IPS-15b (cell line): ENCODE results near the gene FBXO31.

Experiments
- H3K27me3 ChIP-seq: one replicate; pipeline ENCODE4 v1.6.1; 2013; ENCODE audit warnings: low read length; ENCODE audit not compliant: control insufficient read depth, insufficient read depth
- H3K36me3 ChIP-seq: one replicate; pipeline ENCODE4 v1.6.1; 2013; ENCODE audit warnings: low read length; ENCODE audit not compliant: control insufficient read depth, insufficient read depth
- H3K4me1 ChIP-seq: one replicate; pipeline ENCODE4 v1.6.1; 2013; ENCODE audit warnings: mild to moderate bottlenecking, low read length; ENCODE audit not compliant: control insufficient read depth, insufficient read depth
- H3K4me3 ChIP-seq: one replicate; pipeline ENCODE4 v1.5.1; 2013; ENCODE audit warnings: low read depth, low read length
- H3K9ac ChIP-seq: one replicate; pipeline ENCODE4 v1.6.1; 2013; ENCODE audit warnings: low read depth, mild to moderate bottlenecking, low read length
- H3K9me3 ChIP-seq: one replicate; pipeline ENCODE4 v1.6.1; 2013; ENCODE audit warnings: mild to moderate bottlenecking, low read length; ENCODE audit not compliant: control insufficient read depth, insufficient read depth

The FBXO31 gene

DNA sequence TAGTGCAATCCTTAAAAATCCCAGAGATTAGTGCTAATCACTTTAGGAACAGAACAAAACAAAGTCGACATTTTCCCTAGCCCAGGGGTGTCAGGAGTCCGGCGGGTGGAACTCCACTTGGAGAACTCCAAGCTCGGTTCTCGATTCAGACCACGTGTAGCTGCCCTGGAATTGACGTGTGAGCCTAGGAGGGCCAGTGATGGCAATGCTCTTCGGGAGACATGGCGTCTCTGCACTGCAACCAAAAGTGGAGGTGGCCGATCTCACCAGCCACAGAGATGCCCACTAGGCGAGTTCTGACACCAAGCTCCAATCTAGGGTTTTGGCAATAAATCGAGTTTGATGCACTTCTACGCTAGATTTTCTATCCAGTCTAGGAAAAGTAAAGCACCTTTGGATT lies 26.2 kb upstream of the FBXO31 start:
- H3K9ac ChIP-seq: no peak overlapping the region
- peaks cover 36% of the 10 kb centered on the region for H3K36me3 ChIP-seq
- no peak overlapping the region for H3K4me3 ChIP-seq

DNA sequence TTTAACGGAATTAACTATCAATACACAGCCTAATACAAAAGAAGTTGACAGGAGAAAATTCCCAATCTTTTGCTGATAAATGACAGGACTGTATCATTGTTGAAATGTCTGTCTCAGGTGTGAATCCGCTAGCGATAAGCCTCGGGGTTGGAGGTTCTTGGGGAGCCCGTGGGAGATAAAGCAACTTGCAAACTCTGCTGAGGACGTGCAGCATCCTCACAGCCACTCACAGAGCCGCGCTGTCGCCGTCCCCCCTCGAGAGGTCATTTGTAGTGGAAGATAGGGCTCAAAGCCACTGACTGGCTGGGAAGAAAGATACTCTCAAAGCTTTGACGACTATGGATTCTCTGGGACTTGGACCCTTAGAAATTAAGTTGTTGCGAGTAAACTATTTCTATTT lies 25.6 kb upstream of the FBXO31 start:
- no peaks in the 10 kb centered on the region for H3K9me3 ChIP-seq
- no peaks in the 10 kb centered on the region for H3K27me3 ChIP-seq
- no peak overlapping the region for H3K9ac ChIP-seq
- H3K36me3 ChIP-seq: peaks cover 37% of the 10 kb centered on the region
- no peaks in the 10 kb centered on the region for H3K4me1 ChIP-seq
- H3K4me3 ChIP-seq: no peak overlapping the region

More for the DNA sequence above, 26.2 kb upstream of the FBXO31 start:
- H3K9me3 ChIP-seq: no peaks in the 10 kb centered on the region
- no peaks in the 10 kb centered on the region for H3K4me1 ChIP-seq
- H3K27me3 ChIP-seq: no peaks in the 10 kb centered on the region

DNA sequence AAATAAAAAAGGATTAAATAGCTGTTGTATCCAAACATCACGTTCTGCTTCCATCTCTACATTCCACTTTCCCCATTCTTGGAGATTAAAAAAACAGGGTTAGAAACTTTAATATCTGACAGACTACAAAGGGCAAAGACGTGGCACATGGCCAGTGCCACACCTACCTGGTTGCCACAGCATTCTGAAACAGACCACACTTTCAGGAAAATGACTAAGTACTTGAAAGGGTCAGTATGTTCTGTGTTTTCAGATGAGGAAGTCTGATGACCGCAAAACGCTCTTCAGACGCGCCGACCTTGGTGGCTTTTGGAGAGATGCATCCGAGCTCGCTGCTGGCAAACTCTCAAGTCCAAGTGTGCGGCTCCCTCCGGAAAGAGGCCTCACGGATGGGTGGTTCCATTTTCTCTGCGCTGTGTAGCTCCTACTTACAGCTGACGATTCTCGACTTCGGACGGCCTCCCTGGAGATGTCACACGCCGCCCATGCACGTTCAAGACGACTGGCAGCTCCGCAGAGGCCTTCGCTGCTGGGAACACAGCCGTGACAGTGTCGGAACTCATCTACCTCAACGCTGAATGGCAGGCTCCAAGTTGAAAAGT lies 24.0 kb upstream of the FBXO31 start:
- Histone ChIP-seq H3K27me3 (no peaks in the 10 kb centered on the region), H3K4me1 (no peaks in the 10 kb centered on the region), H3K36me3 (peaks cover 33% of the 10 kb centered on the region), H3K9ac (no peak overlapping the region), H3K9me3 (no peaks in the 10 kb centered on the region), H3K4me3 (no peak overlapping the region)

DNA sequence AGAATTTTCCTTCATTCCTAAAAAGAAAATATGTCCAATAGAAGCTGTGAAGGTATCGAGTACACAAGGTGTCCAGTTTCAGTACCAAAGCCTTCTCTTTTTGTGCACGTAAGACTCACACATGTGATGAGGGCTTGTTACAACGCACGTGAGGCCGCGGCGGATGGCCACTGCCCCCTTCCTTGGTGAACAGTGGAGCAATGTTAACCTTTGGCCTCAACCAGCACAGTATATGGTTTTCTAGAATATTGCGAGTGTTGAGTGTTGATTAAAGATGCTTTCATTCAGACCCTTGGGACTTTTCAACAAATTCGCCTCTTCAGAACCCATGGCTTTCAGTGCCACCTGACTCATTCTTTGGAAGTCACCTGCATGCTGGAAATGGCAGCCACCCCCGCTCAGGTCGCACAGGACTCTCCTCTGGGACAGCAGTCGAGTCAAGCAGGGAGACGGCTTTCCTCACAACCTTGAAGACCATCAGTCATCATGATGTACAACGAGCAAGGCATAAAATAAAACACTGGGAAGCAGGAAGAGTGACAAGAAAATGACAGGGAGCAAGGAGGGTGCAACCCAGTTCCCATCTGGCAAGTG lies 23.0 kb upstream of the FBXO31 start:
- H3K4me3 ChIP-seq: no peak overlapping the region
- H3K4me1 ChIP-seq: no peaks in the 10 kb centered on the region
- peaks cover 25% of the 10 kb centered on the region for H3K36me3 ChIP-seq
- H3K9ac ChIP-seq: no peak overlapping the region
- H3K27me3 ChIP-seq: no peaks in the 10 kb centered on the region
- no peaks in the 10 kb centered on the region for H3K9me3 ChIP-seq

DNA sequence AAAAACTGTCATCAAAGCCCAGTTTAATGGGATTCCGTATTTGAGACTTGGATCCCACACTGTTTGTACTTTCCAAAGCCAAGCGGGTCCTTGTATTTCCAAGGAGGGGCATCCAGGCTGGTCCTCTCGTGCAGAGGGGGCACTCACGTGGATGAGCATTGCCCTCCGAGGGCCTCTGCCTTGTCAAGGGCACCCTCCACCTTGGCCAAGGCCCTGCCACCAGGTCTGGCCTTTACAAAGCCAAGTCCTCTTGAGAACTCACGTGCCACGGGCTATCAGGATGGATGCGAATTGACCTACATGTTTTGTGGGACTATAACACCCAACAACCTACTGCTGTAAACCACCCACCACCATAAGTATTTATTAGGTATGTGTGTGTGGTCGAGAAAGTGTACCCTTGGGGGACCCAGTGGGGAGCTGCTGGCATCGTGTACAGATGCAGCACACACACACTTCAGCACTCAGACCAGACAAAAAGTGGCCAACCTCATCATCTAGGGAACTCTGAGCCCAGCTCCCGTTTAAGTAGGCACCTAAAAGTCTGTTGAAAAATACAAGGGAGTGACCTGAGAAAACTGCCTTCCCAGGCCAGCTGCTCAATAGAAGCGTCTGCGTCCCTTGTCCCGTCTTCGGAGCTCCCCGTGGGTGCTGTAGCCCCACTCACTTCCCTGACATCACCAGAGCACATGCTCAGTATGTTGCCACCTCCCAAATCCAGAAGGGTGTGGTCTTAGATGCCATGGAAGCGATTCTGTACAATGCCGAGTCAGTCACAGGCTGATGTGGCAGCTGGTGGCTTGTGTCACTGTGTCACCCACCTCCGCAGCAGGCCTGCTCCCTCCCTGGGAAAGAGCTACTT lies 21.4 kb upstream of the FBXO31 start:
- H3K4me1 ChIP-seq: no peaks in the 10 kb centered on the region
- H3K9ac ChIP-seq: no peak overlapping the region
- no peaks in the 10 kb centered on the region for H3K27me3 ChIP-seq
- no peaks in the 10 kb centered on the region for H3K9me3 ChIP-seq
- peaks cover 16% of the 10 kb centered on the region for H3K36me3 ChIP-seq
- H3K4me3 ChIP-seq: no peak overlapping the region

DNA sequence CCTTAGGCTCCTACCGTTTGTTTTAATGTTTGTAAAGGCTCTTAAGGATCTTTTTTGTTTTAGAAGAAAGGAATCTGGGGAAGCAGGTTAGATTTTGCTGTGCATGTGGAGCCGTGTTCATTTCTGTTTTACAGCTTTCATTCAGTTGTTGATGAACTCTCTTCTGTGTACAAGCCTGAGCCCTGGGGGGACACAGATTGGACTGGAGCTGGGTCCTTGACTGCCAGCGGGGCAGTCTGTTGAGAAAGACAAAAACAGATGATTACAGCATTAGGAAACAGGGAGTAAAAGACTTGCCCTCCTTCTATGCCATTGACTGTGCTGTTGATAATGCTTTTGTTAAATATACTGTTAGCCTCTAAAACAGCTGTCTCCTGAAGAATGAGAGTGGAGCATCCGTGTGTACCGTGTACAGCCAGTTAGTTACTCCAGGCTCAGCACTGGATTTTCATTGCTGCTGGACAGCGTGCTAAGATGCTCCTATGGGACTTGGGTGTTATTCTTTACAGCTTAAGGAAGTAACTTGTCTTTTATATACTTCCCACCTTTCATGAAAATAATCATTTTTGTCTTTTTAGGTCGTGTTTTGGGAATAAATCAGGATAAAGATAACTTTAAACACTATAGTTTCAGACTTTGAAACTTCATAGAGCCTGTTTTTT lies 11.7 kb upstream of the FBXO31 start:
- H3K4me3 ChIP-seq: no peak overlapping the region
- peaks cover 10% of the 10 kb centered on the region for H3K36me3 ChIP-seq
- H3K9me3 ChIP-seq: no peaks in the 10 kb centered on the region
- peaks cover 2% of the 10 kb centered on the region for H3K4me1 ChIP-seq
- no peaks in the 10 kb centered on the region for H3K27me3 ChIP-seq
- no peak overlapping the region for H3K9ac ChIP-seq

DNA sequence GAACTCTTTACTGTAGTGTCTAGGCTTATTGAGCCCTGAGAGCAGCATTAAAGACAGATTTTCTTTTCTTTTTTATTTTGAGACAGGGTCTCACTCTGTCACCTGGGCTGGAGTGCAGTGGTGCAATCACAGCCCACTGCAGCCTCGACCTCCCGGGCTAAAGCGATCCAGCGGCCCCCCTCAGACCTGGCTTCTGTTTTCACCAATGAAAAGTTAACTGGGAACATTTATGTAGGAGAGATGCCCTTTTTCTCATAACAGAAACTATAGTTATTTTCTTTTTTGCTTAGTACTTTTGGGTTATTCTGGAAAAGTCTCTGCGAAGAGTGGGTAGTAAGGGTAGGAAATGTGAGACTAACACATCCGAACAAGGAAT lies 10.1 kb upstream of the FBXO31 start:
- H3K4me3 ChIP-seq: peak overlapping the region; percentile 96
- no peak overlapping the region for H3K9ac ChIP-seq

DNA sequence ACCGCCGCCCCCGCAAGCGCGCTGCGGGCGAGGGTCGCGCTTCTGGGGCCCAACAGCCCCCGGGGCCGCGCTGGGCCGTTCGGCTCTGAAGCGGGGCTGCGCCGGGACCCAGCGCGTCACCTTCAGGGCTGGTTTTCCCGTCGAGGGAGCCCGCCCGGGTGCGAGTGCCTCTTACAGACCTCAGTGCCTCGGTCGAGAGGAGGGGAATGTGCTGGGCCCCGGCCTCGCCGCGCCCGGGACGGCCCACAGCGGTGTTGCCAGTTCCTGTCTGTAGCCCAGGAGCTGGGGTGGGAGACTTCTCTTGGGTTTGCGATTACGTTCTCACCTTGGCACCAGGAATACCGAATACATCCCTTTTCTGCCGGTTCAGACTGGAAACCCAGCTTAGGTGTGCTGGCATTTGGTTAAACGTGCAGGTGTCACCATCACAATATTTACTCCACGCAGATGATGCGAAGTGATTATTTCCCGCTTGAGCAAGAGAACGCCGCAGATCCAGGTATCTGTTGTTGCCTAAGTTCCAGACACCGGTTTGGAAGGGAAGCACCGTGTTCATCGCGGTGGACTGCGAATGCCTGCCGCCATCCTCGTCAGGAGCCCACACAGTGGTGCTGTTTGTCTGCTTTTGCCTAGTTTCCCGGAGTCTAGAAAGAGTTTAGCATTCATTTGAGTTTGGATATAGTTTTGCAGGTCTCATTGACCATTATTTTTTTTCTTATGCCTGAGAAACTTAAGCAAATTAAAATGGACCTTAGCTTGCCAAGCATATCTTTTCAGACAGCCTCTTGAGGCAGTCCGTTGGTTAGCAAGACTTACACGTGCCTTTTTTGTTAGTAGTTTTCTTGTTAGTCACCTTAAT lies 9.5 kb upstream of the FBXO31 start:
- Histone ChIP-seq H3K4me3 (peak overlapping the region; percentile 96), H3K9me3 (no peaks in the 10 kb centered on the region), H3K36me3 (no peaks in the 10 kb centered on the region), H3K27me3 (no peaks in the 10 kb centered on the region), H3K4me1 (peaks cover 2% of the 10 kb centered on the region), H3K9ac (peak overlapping the region; percentile 60)

More for the DNA sequence above, 10.1 kb upstream of the FBXO31 start:
- Histone ChIP-seq H3K9me3 (no peaks in the 10 kb centered on the region), H3K27me3 (no peaks in the 10 kb centered on the region), H3K4me1 (peaks cover 2% of the 10 kb centered on the region), H3K36me3 (peaks cover 1% of the 10 kb centered on the region)

DNA sequence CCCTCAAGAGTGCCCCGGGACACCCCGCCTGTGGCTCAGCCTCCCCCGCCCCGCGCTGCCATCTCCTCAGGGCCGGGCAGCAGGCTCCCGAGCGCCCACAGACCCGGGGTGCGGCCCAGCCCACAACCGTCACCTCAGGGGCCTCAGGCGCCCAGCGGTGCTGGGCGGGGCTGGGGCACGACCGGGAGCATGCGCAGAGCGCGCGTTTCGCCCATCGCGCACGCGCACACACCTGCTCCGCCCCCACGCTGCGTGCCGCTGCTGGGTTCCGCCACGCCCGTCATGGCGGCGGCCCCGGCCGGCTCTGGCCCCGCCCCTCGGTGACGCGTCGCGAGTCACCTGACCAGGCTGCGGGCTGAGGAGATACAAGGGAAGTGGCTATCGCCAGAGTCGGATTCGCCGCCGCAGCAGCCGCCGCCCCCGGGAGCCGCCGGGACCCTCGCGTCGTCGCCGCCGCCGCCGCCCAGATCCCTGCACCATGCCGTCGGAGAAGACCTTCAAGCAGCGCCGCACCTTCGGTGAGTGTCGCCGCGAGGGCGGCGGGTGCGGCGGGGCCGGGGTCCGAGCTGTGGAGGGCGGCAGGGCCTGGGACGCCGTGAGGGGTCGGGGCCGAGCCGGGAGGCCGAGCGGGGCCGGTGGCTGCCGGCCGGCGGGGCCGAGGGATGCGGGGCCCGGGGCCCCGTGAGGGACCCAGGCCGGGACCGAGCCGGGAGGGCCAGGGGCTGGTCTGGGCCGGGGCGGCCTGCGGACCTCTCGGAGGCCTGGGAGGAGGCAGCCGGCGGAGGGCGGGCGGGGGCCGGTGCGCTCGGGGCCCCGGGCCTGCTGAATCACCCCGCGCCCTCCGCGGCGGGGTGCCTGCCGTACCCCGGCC lies 8.6 kb upstream of the FBXO31 start, which contains the start of gene MAP1LC3B:
TSS of gene MAP1LC3B (plus strand) at position 387 of the 871 bp plus-strand sequence. CDS start at position 479, 92 bp downstream.
- peak within 1 kb of the TSS; percentile 96 for H3K4me3 ChIP-seq
- peak within 1 kb of the TSS; percentile 62 for H3K9ac ChIP-seq
- no peaks in the 10 kb centered on the region for H3K9me3 ChIP-seq
- H3K36me3 ChIP-seq: no peaks in the 10 kb centered on the region
- peaks cover 6% of the 10 kb centered on the region for H3K4me1 ChIP-seq
- no peaks in the 10 kb centered on the region for H3K27me3 ChIP-seq

DNA sequence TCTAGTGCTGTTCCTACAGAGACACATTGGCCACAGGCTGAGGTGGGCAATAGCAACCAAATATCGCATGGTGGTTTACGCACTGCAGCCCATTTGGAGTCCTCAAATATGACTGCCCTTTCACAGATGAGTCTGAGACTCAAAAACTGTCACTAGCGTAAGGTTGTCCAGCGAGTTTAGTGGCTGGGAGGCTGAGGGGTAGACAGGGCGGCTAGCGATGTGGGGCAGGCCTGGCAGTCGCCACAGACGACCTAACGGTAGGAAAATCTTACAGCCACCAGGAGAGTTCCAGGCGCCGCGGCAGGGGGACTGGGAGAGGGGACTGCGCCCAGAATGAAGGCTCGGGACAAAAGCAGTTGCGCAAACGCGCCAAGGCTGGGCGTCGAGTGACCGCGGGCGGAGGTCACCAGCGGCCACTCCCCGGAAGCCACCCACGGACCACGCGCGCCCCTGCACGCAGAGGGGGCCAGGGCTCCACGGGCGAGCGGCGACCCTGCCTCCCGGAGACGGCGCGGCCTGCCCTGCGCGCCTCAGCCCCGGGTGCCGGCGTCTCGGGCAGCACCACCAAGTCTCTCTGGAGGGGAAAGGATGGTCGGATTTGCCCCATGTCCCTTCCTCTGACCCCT lies 7.9 kb upstream of the FBXO31 start:
- H3K27me3 ChIP-seq: no peaks in the 10 kb centered on the region
- no peaks in the 10 kb centered on the region for H3K36me3 ChIP-seq
- H3K9me3 ChIP-seq: no peaks in the 10 kb centered on the region
- H3K9ac ChIP-seq: peak overlapping the region; percentile 62
- peak overlapping the region; percentile 68 for H3K4me3 ChIP-seq
- peaks cover 6% of the 10 kb centered on the region for H3K4me1 ChIP-seq
